Measurements from ENCODE around the gene CHRM2.

GRCh38 chr7:136969761-136970160 is 101.3 kb downstream of the CHRM2 start:
- TF ChIP-seq, protein P1, sequence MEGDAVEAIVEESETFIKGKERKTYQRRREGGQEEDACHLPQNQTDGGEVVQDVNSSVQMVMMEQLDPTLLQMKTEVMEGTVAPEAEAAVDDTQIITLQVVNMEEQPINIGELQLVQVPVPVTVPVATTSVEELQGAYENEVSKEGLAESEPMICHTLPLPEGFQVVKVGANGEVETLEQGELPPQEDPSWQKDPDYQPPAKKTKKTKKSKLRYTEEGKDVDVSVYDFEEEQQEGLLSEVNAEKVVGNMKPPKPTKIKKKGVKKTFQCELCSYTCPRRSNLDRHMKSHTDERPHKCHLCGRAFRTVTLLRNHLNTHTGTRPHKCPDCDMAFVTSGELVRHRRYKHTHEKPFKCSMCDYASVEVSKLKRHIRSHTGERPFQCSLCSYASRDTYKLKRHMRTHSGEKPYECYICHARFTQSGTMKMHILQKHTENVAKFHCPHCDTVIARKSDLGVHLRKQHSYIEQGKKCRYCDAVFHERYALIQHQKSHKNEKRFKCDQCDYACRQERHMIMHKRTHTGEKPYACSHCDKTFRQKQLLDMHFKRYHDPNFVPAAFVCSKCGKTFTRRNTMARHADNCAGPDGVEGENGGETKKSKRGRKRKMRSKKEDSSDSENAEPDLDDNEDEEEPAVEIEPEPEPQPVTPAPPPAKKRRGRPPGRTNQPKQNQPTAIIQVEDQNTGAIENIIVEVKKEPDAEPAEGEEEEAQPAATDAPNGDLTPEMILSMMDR (IDR thresholded peaks at IDR 0.05), result no peak
- TF ChIP-seq POLR2A (IDR thresholded peaks at IDR 0.05), result no peak

All from thyroid gland (tissue), 4 donors.